Measurements from ENCODE around the gene C1QTNF3. TPM values are rescaled to one million over a fixed set of nuclear protein-coding genes. Genes with fewer than 3 reads are reported as not detected.

The C1QTNF3 gene
- total RNA-seq, 2 experiments from 2014 or later = 3.6 to 7.5 TPM

DNA sequence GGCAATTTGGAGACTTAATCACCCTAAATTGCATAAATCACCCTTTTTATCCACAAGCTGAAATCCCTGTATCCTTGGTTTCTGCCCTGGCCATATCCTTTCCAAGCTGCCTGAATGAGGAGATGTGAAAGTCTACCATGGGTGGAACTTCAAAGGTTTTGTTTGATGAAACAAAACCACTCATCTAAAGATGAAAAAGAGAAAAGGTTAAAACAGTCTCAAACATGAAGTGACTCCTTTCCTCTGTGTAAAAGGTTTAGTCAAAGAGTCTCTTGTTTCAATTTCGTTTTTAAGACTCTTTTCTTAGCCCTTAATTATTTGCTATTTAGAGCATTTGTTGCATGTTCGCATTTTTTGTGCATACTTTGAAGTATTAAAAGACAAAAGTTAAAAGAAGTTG, 69.7 kb downstream of the C1QTNF3 start:
- Histone ChIP-seq H3K4me2 (ENCODE audit: low read length) (no peak overlapping the region), H3K27ac (ENCODE audit: low read depth, low read length, poor library complexity, severe bottlenecking) (no peak overlapping the region), H3K4me3 (ENCODE audit: low read depth, low read length, poor library complexity, severe bottlenecking) (no peak overlapping the region), H3K9me2 (ENCODE audit: insufficient read depth, low read length) (no peaks in the 10 kb centered on the region), H3K36me3 (ENCODE audit: insufficient read depth, low read length) (no peaks in the 10 kb centered on the region), H2AFZ (ENCODE audit: low read length) (no peak overlapping the region), H4K20me1 (ENCODE audit: insufficient read depth, low read length) (no peaks in the 10 kb centered on the region), H3K9me3 (ENCODE audit: low read length) (no peaks in the 10 kb centered on the region), H3K79me2 (ENCODE audit: insufficient read depth, low read depth, low read length) (no peaks in the 10 kb centered on the region), H3K4me1 (ENCODE audit: insufficient read depth, low read length, poor library complexity, severe bottlenecking) (no peaks in the 10 kb centered on the region)
- no TSS peak for BruUV-seq (replicated peaks)
- no peak for DNase-seq (ENCODE audit: low spot score)
- TF ChIP-seq EZH2phosphoT487 (IDR thresholded peaks at IDR 0.05; ENCODE audit: borderline replicate concordance, low read depth, low read length) (no peak), CTCF (conservative IDR thresholded peaks at IDR 0.05; ENCODE audit: low read length) (no peak)
- POLR2A ChIA-PET = no interaction called here
- intact Hi-C loops (cut with micrococcal nuclease; ENCODE audit: unreplicated experiment) = no loop called here
- CTCF ChIA-PET (ENCODE audit: unreplicated experiment) = no interaction called here

- CTCF ChIA-PET (ENCODE audit: unreplicated experiment) = interaction anchor here (1.3 kb wide), 1 partner anchor 10 kb away, joined by 3 read pairs; no protein-coding TSS in a partner anchor
- TF ChIP-seq CTCF (conservative IDR thresholded peaks at IDR 0.05; ENCODE audit: low read length) = peak; percentile 66
- TF ChIP-seq EZH2phosphoT487 (IDR thresholded peaks at IDR 0.05; ENCODE audit: borderline replicate concordance, low read depth, low read length) = no peak
- Histone ChIP-seq H3K4me3 (ENCODE audit: low read depth, low read length, poor library complexity, severe bottlenecking) (no peak overlapping the region), H3K79me2 (ENCODE audit: insufficient read depth, low read depth, low read length) (no peaks in the 10 kb centered on the region), H3K9me2 (ENCODE audit: insufficient read depth, low read length) (no peaks in the 10 kb centered on the region), H3K36me3 (ENCODE audit: insufficient read depth, low read length) (no peaks in the 10 kb centered on the region), H4K20me1 (ENCODE audit: insufficient read depth, low read length) (no peaks in the 10 kb centered on the region), H3K27ac (ENCODE audit: low read depth, low read length, poor library complexity, severe bottlenecking) (no peak overlapping the region), H2AFZ (ENCODE audit: low read length) (no peak overlapping the region), H3K4me1 (ENCODE audit: insufficient read depth, low read length, poor library complexity, severe bottlenecking) (no peaks in the 10 kb centered on the region), H3K9me3 (ENCODE audit: low read length) (no peaks in the 10 kb centered on the region), H3K4me2 (ENCODE audit: low read length) (no peak overlapping the region)
- BruUV-seq (replicated peaks) = no TSS peak
- POLR2A ChIA-PET = interaction anchor here (0.9 kb wide), 1 partner anchor 14 kb away, joined by 3 read pairs; no protein-coding TSS in a partner anchor
- intact Hi-C loops (cut with micrococcal nuclease; ENCODE audit: unreplicated experiment) = no loop called here
- peak; percentile 17 for DNase-seq (ENCODE audit: low spot score)
Observed at GRCh38 chr5:33969572-33970452, 73.2 kb downstream of the C1QTNF3 start.

Measured in OCI-LY7 (cell line).